Keratinocyte (primary cell): ENCODE measurements around the gene FRAS1.

Experiments
- EZH2 ChIP-seq: IDR thresholded peaks from one replicate; pipeline ENCODE4 v1.6.1; 2012; ENCODE audit warnings: inconsistent platforms, mild to moderate bottlenecking, low read length, moderate library complexity
- TF ChIP-seq, protein P1 (sequence below), 3 experiments: IDR thresholded peaks in 1 of 3; conservative IDR thresholded peaks in 1 of 3; optimal IDR thresholded peaks in 1 of 3; 2 replicates in 2 of 3; 3 replicates in 1 of 3; pipeline versions ENCODE3 to v1.5.1; 2011; ENCODE audit warnings: low read length in 3 of 3, mild to moderate bottlenecking in 3 of 3, moderate library complexity in 2 of 3, control low read depth in 1 of 3, inconsistent platforms in 1 of 3; ENCODE audit not compliant: insufficient read depth in 2 of 3; ENCODE audit errors: extremely low read depth in 1 of 3

DNA sequence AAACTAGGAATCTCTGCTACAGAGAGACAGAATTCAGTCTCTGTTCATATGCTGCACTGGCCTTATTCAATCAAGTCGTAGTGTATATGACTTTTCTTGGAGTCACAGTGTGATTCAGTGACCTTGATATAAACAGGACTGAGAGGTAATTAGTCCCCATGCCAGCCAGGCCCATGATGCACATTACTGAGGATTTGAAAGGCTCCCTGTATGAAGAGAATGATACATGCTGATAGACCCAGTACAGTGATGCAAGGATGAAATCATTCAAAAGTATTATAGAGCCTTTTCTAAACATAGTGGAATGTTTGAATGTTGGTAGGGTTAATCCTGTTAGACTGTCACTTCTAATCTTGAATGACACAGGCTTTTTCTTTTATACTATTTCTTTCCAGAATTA, 528.5 kb downstream of the FRAS1 start:
- no peak for TF ChIP-seq EZH2
- TF ChIP-seq, protein P1, sequence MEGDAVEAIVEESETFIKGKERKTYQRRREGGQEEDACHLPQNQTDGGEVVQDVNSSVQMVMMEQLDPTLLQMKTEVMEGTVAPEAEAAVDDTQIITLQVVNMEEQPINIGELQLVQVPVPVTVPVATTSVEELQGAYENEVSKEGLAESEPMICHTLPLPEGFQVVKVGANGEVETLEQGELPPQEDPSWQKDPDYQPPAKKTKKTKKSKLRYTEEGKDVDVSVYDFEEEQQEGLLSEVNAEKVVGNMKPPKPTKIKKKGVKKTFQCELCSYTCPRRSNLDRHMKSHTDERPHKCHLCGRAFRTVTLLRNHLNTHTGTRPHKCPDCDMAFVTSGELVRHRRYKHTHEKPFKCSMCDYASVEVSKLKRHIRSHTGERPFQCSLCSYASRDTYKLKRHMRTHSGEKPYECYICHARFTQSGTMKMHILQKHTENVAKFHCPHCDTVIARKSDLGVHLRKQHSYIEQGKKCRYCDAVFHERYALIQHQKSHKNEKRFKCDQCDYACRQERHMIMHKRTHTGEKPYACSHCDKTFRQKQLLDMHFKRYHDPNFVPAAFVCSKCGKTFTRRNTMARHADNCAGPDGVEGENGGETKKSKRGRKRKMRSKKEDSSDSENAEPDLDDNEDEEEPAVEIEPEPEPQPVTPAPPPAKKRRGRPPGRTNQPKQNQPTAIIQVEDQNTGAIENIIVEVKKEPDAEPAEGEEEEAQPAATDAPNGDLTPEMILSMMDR (optimal IDR thresholded peaks at IDR 0.05 in 1 of 3, IDR thresholded peaks at IDR 0.05 in 1 of 3, conservative IDR thresholded peaks at IDR 0.05 in 1 of 3; ENCODE audit: extremely low read depth in 1 of 3, insufficient read depth in 2 of 3, low read length in 3 of 3) = no peak
